ENCODE results near the gene MEIOB.

Gene MEIOB

DNA sequence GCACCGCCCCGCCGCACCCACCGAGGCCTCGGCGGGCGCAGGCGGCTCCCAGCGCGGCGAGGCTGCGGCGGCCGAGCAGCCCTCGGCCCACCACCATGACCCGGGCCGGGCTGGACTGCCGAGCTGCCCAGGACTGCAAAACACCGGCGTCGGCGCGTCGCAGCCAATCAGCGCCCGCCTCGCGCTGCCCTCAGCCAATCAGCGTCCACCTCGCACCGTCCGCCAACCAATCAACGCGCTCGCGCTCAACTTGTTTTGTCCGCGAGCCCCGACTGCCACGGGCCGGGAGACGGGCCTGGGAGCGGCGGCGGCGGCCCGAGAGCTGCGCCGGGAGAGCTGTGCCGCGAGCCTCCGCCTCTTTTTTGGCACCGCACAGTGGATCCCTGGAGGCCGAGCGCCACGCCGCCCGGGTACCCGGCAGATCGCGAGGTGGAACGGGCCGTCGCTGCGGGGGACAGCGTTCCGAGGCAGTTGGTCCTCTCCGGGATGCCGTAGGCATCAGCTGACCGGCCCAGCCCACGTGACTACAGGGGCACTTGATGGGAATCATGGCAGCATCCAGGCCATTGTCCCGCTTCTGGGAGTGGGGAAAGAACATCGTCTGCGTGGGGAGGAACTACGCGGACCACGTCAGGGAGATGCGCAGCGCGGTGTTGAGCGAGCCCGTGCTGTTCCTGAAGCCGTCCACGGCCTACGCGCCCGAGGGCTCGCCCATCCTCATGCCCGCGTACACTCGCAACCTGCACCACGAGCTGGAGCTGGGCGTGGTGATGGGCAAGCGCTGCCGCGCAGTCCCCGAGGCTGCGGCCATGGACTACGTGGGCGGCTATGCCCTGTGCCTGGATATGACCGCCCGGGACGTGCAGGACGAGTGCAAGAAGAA lies 45.0 kb downstream of the MEIOB start, which contains the start of the genes FAHD1 and HAGH:
Gene FAHD1, plus strand, starts transcription at position 516 of the 883 bp plus-strand sequence. Its CDS starts 33 bp downstream, at position 549.
Gene HAGH, minus strand, starts transcription at position 135 of the 883 bp plus-strand sequence. Its CDS starts 38 bp downstream, at position 97.
- TF ChIP-seq, protein P1, sequence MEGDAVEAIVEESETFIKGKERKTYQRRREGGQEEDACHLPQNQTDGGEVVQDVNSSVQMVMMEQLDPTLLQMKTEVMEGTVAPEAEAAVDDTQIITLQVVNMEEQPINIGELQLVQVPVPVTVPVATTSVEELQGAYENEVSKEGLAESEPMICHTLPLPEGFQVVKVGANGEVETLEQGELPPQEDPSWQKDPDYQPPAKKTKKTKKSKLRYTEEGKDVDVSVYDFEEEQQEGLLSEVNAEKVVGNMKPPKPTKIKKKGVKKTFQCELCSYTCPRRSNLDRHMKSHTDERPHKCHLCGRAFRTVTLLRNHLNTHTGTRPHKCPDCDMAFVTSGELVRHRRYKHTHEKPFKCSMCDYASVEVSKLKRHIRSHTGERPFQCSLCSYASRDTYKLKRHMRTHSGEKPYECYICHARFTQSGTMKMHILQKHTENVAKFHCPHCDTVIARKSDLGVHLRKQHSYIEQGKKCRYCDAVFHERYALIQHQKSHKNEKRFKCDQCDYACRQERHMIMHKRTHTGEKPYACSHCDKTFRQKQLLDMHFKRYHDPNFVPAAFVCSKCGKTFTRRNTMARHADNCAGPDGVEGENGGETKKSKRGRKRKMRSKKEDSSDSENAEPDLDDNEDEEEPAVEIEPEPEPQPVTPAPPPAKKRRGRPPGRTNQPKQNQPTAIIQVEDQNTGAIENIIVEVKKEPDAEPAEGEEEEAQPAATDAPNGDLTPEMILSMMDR (IDR thresholded peaks at IDR 0.05; ENCODE audit: insufficient read depth, missing control alignments), result no peak
- DNase-seq (ENCODE audit: insufficient read length, low spot score) (peak; percentile 98), FAIRE-seq (no peak)

DNA sequence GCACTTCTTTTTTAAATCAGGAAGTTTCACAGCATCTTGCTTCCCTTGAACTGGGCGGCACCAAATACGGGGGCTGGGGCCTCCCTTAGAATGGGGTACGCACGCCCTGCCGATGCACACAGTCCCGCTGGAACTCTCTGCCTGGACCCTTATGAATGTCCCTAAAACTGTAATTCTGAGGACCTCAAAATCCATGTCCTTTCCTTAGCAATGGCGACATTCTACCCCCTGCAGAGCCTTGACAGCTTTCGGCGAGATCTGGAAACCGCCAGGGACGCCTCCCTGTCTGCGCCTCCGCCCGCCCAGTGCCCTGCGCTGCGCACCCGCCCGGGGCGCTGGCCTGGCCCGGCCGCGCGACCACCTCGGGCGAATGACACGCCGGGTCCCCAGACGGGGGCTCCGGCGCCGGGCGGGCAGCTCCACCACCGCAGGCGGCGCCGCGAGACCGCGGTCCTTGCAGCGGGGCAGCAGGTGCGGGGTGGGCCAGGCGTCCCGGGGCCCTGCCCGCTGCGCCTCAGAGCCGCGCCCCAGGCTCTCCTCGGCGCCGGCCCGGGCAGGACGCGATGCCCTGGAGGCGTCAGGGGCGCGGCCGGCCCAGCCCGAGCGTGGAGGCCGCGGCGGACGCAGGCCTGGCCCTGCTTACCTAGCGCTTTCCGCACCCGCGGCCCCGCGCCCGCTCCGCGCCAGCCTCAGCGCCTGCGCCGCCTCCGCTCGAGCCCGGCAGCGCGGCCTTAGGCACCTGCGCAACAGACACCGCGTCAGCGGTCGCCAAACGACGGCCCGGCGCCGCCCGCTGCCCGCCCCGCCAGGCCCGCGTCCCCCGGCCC lies 45.9 kb downstream of the MEIOB start:
- no peak for FAIRE-seq
- DNase-seq (ENCODE audit: insufficient read length, low spot score), result peak; percentile 58
- TF ChIP-seq, protein P1 (IDR thresholded peaks at IDR 0.05; ENCODE audit: insufficient read depth, missing control alignments), result no peak

DNA sequence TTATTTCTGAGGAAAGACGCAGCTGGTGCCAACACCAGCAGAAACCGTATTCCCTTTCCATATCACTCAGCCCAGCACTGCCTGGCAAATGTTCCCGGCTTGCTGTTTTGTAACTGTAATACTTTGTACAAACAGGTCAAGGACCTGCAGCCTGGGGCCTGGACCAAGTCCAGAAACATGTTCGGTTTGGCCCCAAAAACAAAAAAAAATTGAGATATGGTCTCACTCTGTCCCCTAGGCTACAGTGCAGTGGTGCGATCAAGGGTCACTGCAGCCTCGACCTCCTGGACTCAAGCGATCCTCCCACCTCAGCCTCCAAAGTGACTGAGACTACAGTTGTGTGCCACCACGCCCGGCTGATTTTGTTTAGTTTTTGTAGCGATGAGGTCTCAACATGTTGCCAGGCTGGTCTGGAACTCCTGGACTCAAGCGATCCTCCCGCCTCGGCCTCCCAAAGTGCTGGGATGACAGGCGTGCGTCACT lies 46.5 kb downstream of the MEIOB start:
- DNase-seq (ENCODE audit: insufficient read length, low spot score) (no peak), FAIRE-seq (no peak)
- TF ChIP-seq, protein P1 (IDR thresholded peaks at IDR 0.05; ENCODE audit: insufficient read depth, missing control alignments), result no peak

DNA sequence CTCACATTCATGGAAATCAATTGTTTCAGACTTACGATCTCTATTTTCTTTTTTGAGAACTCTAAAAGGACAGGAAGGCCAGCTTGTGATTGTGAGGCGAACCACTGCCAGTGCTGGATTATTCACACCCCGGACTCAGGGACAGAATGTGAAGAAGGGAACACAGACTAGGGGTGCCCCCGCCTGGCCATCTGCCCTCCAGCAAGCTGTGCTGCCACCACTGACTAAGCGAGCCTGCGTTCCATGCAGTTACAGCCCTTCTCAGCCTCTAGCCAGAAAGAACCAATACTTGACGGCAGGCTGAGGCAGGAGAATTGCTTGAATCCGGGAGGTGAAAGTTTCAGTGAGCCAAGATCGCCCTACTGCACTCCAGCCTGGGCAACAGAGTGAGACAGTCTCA lies 48.1 kb downstream of the MEIOB start:
- TF ChIP-seq, protein P1 (IDR thresholded peaks at IDR 0.05; ENCODE audit: insufficient read depth, missing control alignments), result peak; percentile 40
- DNase-seq (ENCODE audit: insufficient read length, low spot score), result peak; percentile 46
- no peak for FAIRE-seq

DNA sequence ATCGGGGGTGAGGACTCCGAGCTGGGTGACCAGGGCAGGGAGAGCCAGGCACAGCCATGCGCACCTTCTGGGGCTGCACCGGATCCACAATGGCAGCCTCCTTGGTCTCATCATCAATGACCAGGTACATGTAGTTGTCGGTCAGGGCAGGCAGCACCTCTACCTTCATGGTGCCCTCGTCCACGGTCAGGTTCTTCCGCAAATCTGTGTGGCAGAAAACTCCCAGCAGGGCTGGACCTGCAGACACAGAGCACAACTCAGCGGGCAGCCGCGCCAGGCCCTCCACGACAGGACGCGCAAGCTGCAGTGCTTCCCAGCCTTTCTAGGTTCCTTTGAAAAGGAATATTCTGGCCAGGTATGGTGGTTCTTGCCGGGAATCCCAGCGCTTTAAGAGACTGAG lies 49.2 kb downstream of the MEIOB start:
- TF ChIP-seq, protein P1 (IDR thresholded peaks at IDR 0.05; ENCODE audit: insufficient read depth, missing control alignments), result no peak
- no peak for FAIRE-seq
- no peak for DNase-seq (ENCODE audit: insufficient read length, low spot score)

DNA sequence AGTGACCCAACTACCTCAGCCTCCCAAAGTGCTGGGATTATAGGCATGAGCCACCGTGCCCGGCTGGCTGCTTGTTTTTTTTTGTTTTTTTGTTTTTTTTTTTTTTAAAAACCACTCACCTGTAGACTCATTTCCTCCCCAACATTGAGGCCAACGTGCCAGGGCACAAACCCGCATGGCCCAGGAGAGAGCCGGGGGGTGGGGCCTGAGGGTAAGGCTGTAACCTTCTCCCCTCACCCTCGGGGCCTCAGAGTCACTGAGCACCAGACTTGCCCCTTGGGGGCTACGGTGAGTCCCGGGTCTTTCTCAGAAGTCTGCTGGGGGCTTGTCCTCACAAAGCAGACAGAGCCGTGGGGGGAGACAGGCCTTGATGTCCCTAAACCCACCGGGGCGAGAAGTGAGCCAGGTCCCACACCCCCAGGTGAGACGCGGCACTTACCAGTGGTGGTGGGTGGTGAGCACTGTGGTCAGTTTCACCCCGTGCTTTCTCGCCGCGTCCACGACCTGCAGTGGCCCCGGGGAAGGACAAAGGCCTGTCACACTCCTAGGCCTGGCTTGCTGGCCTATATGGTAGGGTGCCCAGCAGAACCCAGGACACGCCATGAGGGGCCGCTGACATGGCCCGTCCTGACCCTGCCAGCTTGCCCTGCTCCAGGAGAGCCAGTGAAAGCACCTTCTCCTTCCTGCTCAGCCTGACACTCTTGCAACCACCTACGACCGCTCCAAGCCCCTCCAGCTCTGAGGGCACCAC lies 49.9 kb downstream of the MEIOB start:
- FAIRE-seq (no peak), DNase-seq (ENCODE audit: insufficient read length, low spot score) (no peak)
- TF ChIP-seq, protein P1 (IDR thresholded peaks at IDR 0.05; ENCODE audit: insufficient read depth, missing control alignments), result no peak
